NCI-H460 (cell line): Measurements from ENCODE around the gene CADPS. TPM values are rescaled to one million over a fixed set of nuclear protein-coding genes. Genes with fewer than 3 reads are reported as not detected.

Source experiments
- DNase-seq: peaks from one replicate; pipeline ENCODE4 v3.0.0-alpha.2; 2016; ENCODE audit warnings: low read depth; ENCODE audit errors: extremely low read depth
- total RNA-seq: library from RNA; depleted of rRNA; stranded (reverse); fragments of >200 nt; shearing (Covaris generic); gene quantifications from 2 replicates; pipeline ENCODE4 v1.2.3, GENCODE V29; 2014

The CADPS gene
- total RNA-seq, 1 experiment from 2014 or later: not detected

DNA sequence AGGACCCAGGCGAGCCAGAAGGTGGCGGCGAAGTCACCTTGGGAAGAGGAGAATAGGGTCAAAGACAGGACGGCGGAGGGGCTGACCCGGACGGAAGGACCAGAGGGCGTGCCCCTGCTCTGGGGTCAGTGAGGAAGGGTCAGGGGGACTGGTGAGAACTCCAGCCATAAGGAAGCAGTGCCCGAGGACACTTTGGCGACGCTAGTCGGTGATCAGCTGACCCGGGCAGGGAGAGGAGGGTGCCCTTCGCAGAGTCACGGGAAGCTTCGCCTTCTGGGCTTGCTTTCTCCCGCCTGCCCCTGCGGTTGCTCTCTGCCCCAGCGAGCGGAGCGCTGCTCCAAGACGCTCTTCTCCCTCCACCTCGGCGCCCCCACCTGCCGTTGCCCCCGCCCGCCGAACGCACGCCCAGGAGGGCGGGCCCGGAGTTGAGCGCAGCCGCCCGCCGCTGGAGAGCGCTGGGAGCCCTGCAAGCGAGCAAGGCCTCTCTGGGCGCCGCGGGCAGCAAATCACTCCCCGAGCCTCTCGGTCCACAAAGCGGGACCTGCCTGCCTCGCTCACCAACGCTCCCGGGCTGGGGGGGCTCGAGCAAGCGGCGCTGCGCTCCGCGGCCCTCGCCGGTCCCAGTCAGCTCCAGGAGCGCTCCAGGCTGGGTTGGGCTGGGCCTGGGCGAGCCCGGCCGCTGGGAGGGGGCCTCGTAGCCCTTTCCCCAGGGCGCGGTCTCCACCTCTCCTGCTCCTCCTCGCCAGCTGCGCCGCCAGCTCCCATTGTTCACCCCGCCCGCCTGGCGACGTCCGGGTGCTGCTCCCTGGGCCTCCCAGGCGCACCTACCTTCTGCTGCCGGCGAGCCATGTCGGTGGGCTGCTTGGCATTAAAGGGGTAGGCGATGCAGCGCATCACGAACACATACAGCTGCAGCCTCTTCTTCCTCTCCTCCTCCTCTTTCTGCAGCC is 1.2 kb downstream of the CADPS start:
- no peak for DNase-seq

DNA sequence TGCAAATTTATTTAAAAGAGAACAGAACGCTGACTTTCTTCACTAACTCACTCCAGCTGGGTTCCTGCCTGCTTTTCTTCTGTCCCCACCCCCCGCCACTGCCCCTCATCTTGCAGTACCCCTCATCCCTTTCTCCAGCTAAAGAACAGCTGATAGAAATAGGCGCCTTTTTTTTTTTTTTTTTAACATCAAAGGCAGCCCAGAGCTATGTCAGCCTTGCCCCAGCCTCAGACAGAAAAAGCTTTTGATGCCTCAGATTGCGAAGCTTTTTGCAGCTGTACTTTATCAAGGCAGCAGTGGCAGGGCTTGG is 1.8 kb downstream of the CADPS start:
- no peak for DNase-seq

DNA sequence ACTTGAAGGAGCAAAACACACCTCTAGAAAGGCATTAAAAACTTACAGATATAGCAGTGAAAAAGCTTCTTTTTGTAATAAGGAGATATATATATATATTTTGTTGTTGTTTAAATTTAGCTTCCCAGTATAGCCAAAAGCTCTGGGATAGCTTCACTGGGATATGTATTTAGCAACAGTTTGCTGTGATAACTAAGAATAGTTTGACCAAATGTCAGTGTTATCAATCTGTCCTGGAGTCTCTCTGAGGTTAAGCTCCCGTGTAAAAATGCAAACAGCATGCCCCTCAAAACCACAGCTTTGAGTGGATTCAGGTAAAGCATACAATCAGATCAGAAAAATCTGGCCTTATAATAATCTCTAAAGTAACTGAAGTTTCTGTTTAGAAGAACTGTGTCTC is 2.9 kb downstream of the CADPS start:
- DNase-seq: no peak

DNA sequence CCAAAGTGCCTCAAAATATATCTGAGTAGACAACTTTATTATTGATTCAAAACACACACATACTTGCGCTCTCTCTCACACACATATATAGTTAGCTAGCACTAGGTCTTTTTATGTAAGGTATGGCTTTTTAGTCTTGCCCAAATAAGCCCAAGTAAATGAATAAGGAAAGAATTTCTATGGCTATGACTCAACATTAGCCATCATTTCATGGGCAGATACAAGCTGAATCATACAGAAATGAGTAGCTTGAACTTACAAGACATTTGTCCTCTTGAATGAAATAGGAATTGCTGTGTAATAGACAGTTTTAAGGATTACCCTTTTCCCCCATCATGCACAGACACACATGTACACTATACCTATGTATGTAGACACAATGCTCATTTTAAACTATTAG is 4.9 kb downstream of the CADPS start:
- no peak for DNase-seq

DNA sequence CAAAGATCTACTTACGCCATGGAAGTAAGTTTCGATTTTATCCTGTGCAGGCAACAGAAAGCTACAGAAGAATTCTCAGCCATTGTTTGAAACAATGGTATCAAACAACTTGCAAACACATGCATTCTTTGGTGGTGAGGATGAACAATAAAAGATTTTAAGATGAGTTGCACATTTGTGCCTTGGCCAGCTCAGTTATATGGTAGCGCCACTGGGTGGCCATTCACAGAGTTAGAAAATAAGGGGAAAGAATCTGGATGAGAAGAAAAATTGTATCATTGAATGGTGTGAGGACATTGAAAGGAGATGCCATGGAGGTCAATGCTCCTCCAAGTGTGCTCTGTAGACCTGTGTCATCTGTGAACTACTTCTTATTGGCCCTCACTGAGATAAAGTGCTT is 11.6 kb downstream of the CADPS start:
- DNase-seq: no peak

DNA sequence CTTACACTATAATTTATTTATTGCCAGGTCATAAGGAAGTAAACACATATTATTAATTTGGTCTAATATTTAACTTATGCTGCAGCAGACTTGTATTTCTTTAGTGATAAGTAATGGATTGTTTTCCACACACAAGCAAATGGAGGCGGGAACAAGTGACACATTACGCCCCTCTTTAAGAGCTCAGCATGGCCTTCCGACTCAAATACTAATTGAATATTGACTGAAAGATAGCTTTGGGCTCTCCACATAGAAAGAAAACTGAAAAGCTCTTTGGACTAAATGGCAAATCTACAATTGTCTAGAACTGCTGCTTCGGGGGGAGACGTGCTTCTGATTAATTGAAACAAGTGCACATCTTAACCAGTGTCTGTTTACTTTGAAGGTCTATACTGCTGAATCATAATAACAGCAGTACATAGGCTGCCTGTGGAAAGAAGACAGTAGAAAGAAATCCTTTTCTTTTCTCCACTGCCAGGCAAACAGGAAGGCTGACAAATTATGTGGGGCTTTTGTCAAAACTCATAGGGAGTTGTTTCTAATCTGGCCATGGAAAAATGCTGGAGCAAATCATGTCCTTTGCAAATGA is 15.9 kb downstream of the CADPS start:
- DNase-seq: no peak

DNA sequence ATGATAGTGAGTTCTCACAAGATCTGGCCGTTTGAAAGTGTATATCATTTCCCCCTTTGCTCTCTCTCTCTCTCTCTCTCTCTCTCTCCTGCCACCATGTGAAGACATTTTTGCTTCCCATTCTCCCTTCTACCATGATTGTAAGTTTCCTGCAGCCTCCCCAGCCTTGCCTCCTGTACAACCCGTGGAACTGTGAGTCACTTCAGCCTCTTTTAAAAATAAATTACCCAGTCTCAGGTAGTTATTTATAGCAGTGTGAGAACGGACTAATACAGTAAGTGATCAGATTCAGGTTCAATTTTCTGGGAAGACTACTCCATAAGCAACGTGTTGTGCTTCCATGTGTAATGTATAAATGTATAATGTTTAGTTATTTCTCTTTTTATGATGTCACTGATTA is 29.2 kb downstream of the CADPS start:
- no peak for DNase-seq

DNA sequence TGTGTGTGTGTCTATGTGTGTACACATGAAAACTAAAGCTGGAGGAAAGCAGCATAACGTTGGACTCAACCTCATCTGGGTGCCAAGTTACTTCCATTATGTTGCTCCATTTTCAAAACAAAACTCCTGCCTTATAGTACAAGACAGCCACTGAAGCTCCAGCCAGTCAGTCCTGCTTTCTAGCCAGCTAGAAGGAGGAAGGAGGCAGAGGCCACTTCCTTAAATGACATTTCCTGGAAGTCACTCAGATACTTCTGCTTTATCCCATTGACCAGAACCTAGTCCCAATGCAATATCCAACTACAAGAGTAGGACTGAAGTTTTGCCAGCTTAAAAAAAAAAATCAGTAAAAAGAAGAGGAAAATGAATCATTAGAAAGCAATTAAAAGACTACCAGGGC is 31.7 kb downstream of the CADPS start:
- DNase-seq: no peak

DNA sequence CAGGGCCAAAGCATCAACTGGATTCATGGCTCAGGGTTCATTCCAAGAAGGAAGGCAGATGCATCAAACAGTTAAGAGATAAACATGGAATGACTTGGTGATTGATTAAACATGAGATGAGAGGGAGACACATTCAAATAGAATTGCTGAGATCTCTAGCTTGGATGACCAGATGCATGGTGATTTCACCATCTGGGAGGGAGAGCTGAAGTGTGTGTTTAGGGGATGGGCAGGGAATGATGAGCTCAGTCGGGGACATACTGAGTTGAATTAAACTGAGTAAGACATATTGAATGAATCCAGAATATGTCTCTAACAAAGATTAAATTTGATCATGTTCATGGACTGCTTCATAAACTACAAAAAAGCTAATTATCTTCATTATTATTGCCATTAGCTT is 35.5 kb downstream of the CADPS start:
- no peak for DNase-seq

DNA sequence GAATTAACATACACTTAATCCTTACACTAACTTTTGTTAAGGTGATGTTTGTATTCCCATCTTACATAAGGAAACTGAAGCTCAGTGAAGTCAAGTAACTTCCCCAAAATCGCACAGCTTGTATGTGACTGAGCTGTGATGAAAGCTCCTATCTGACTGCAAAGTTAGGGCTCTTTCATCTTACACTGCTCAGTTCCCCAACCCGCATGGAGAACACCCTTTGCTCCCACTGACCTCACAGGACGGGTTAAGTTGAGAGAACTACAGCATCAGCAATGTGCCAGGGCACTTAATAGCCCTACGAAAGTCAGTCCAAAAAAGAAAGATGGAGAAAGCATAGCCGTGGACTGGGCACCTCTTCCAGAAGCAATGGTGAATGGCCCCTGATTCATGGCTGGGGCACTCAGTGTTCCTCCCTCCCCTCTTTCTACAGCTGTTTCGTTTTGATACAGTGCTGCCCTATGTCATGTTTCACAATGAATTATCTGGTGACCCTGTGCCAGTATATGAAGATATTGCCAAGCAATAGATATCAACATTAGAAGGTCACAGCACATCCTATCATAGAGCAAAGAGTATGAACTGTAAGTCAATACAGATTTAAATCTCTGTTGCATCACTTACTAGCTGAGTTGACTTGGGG is 38.0 kb downstream of the CADPS start:
- DNase-seq: no peak

DNA sequence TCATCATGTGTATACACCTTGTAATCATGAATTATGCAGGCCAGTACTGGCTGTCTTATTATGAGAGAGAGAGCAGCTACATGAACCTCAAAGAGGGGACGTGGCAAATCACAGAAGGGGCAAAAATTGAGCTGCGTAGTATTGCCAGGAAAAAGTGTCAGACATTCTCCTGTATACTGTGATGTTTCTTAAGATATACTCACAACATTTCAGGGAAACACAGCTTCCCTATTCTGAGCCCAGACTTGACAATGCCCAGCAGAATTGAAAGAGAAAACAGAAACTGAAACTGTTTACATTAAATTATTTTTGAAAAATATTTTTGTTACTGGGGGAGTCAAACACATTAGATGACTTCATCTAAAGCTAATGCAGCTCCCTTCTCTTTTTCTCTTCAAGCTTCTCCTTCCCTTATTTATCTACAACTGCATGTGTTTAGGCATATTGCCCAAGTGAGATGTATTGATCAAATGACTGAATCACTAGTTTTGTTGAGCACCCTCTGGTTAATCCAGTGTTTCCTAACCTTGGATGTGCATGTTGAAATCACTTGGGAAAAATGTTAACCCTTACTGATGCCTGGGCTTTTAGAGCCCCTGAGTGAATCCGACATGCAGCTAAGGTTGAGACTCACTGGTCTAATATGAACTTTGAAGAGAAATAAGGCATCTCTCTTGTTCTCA is 39.5 kb downstream of the CADPS start:
- no peak for DNase-seq

DNA sequence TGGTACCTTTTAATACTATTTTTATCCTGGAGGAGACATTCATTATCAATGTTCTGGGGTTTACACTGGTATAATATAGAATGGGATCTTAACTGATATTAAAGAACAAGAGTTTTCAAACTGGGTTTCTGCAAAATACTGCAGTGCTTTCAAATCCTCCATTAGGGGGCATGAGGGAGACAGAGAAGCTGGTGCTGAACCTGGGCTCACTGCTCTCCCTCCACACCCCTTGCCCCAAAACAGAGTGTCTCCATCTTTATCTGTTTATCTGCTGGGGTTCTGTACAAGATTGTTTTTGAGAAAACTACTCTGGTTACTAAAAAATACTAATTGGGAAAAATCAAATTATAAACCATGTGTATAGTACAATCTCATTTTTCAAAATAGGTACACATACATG is 41.7 kb downstream of the CADPS start:
- no peak for DNase-seq

DNA sequence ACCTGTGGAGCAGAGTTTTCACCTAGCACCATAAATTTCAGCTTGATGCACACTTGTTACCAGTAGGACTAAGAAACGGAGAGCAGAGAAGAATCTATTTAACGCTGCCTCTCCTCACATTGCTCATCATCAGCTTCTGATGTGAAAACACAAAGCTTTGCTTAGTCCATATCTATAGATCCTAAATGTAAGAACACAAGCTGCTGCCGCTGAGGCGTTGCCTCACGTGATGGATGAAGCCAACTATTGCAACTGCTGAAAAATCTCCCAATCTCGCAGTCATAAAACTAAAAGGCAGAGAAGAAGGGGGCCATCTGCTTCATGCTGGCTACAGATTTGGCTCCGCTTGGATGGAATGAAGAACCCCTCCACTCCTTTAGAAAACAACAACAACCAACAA is 42.7 kb downstream of the CADPS start:
- no peak for DNase-seq

DNA sequence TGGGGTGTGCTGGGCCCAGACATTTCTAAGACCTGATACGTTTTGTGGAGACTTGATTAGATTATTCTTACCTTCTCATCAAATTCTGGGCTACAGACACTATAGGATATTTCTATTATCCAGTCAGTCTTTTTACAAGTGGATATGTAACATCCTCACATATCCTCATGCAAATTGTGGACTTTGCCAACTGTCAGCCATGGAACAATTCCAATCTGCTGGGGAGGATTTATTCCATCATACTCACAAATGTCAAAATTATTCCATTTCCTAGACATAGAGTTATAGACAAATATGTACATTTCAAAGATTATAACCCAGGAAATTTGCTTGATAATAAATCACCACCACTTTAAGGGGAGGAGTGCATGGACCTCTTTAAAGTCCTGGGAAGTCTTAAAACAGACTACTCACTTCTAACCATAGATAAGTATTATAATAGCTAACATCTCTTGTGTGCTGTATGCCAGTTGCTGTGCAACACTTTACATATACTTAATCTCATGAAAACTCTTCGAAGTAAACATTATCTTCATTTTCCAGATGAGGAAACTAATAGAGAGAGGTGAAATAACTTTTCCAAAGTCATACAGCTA is 44.4 kb downstream of the CADPS start:
- DNase-seq: no peak

DNA sequence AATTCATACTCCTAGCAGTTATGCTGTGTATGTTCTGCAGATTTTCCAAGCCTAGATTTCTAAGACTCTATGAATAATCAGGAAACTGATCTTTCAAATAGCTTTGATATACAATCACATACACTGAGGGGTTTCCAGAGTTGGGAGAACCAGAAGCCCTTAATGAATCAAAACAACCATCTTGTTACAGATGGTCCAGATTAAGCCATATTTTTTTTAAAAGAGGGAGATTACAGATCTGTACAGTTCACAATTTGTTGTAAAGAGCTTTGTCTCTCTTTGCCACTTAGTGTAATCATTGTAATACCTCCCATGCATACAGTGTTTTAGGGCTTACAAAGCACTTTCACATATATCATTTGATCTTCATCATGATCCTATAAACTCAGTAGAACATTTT is 47.7 kb downstream of the CADPS start:
- no peak for DNase-seq

DNA sequence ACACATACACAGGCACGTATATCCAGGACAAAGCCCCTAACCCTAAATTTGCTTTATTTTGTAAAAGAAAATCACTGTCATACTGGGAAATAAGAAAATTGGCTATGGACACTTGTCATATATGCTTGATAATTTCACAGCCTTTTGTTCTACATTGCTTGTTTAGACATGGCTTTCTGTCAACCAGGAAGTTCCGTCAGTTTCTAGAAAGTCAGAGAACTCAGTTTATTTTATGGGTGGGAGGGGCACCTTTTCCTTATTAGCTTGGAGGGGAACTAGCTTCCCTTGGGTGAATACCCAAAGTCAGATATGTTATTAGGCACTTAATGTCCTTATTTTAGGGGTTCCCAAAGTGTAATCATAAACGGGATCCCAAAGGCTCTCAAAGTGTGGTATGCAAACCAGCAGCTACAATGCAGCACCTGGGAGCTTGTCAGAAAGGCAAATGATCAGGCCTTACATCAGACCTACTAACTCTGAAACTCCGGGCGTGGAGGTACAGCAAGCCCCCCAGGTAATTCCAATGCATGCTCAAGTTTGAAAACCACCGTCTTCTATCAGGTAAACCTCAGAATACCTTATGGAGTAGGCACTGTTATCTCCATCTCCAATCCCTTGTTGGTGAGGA is 50.1 kb downstream of the CADPS start:
- DNase-seq: no peak

DNA sequence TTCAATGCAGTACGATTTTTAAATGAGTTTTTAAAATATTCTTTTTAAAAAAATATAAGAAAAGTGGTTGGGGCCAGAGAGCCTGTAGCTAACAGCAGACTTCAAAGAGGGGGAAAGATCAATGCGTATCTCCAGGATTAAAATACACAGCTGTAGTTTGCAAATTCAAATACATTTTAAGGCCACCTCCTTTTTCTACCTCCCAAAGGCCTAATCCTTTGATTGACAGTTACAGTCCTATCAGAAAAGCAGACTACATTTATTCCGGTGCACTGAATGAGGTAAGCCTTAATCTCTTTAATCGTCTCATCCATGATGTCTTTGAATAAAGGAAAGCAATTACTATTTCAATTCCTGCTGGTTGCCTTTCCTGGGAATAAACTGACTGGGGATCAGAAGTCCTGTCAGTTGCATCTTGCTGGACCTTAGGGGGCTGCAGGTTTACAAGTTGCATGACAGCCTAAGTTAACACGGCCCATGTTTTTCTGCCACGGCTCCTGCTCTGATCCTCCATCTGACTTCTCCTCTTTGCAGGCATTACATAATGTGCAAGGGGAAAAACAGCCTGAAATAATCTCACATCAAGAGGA is 51.7 kb downstream of the CADPS start:
- no peak for DNase-seq

DNA sequence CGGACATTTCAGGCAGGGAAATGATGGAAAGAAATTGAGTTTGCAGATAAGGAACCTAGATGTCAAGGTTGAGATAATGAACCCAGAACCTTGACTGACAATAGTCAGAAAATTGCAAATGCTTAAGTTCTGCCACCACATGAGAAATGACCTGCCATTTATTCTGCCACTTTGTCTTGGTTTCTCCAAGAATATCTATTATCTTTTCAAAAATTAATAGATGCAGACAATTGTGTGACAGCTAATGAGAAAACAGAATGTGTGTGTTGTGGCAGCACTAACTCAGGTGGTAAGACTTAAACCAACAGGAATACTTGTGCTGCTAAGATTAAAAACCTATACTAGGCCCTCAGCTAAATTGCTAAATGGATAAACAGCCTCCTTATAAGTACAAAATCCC is 52.3 kb downstream of the CADPS start:
- DNase-seq: no peak

DNA sequence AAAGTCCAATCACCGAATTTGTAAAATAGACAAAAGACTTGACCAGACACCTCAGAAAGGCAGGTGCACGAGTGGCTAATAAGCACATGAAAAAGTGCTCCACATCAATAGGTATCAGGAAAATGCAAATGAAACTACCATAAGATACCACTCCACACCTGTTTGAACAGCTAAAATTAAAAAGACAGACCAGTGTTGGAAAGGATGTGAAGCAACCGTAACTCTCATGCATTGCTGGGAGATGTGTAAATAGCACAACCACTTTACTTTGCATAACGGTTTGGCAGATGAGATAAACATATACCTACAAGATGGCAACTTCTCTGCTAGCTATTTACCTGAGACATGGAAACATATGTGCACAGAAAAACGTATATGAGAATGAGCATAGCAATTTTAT is 56.9 kb downstream of the CADPS start:
- DNase-seq: no peak

DNA sequence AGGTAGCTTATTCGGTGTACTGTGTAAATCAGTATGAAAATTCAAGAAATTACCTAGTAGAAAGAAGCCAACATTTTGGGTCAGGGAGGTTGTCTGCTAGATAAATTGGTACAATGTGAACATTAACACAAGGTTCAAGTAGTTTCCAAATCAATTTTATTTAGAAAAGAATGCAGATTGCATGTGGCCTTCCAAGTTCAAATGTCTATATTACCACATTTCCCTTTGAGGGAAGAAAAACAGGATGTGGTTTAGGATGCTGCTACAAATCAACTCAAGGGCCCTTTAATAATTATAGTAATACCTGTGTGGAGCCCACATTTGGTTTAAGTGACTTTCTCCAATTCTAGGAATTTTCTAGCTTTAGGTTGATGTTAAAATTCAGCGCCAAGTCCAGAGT is 57.5 kb downstream of the CADPS start:
- DNase-seq: no peak
